Muscle of arm (tissue), 12 donors: ENCODE results near the gene ZNF724. TPM values are rescaled to one million over a fixed set of nuclear protein-coding genes. Genes with fewer than 3 reads are reported as not detected.
"Not testable (repeated sequence)": the region's sequence is repeated elsewhere in the genome, so short reads cannot be mapped to it uniquely, and the experiment has no call there.

Source experiments
- DNase-seq: peaks from one replicate; pipeline ENCODE4 v3.0.0-alpha.2; 2013
- polyA plus RNA-seq, 12 donors: library from polyadenylated mRNA; unstranded; fragments of 120-200 nt; gene quantifications; one replicate each; pipeline ENCODE4 v1.2.1, GENCODE V29; 2013; ENCODE audit not compliant: insufficient read length in 12 of 12

ZNF724 gene
- polyA plus RNA-seq, 12 donors = 1.8 to 4.7 (median 2.8) TPM; not detected in 2

DNA sequence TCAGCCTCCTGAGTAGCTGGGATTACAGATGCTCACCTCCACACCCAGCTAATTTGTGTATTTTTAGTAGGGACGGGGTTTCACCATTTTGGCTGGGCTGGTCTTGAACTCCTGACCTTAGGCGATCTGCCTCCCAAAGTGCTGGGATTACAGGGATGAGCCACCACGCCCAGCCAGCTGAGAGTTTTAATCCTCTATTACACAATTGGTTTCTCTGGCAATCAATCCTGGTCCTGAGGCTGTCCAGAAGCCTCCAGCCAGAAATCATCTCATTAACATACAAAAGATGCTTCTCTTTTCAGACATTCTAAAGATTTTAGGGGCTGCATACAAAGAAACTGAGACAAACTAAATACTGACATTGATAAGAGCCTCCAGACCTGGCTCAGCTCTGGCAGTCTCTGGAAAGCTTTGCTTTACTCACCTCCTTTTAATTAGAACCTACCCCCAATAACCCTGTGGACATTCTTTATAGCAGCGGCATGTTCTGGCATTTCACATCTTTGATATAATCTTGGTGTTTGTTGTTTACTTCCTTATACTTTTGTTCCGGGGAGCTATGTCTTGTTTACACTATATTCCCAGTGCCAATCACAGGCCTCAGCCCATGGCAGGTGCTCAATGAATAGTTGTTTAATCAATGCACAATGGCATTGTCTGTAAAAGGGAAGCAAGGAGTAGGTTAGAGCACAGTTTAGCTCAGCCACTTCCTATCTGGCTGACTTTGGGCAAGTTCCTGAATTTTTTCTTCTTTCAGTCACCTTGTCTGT lies 4.1 kb upstream of the ZNF724 start:
- no peak for DNase-seq

DNA sequence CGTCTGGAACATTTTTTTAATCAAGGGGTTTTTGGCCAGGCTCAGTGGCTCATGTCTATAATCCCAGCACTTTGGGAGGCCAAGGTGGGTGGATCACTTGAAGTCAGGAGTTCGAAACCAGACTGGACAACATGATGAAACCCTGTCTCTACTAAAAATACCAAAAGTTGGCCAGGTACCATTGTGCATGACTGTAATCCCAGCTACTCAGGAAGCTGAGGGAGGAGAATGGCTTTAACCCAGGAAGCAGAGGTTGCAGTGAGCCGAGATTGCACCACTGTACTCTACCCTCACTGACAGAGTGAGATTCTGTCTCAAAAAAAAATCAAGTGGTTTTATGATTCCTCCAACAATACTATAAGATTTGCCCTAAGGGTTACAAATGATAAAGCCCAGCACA lies 3.1 kb upstream of the ZNF724 start:
- DNase-seq = not testable (repeated sequence)

DNA sequence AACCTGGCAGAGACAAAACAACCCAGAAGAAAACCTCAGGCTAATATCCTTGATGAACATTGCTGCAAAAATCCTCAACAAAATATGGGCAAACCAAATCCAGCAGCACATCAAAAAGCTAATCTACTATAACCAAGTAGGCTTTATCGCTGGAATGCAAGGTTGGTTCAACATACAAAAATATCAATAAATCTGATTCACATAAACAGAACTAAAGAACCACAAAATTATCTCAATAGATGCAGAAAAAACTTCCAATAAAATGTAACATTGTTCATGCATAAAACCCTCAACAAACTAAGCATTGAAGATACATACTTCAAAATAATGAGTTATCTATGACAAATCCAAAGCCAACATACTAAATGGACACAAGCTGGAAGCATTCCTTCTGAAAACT lies 8.8 kb downstream of the ZNF724 start:
- DNase-seq = no peak

DNA sequence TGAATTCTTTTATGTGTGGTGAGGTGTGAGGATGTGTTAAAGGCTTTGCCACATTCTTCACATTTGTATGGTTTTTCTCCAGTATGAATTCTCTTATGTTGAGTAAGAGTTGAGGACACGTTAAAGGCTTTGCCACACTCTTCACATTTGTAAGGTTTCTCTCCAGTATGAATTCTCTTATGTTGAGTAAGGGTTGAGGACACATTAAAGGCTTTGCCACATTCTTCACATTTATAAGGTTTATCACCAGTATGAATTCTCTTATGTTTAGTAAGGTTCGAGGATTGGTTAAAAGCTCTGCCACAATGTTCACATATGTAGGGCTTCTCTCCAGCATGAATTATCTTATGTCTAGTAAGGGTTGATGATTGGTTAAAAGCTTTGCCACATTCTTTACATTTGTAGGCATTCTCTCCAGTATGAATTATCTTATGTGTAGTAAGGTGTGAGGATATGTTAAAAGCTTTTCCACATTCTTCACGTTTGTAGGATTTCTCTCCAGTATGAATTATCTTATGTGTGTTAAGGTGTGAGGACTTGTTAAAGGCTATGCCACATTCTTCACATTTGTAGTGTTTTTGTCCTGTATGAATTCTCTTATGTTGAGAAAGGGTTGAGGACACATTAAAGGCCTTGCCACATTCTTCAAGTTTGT lies 27.1 kb downstream of the ZNF724 start:
- no peak for DNase-seq

DNA sequence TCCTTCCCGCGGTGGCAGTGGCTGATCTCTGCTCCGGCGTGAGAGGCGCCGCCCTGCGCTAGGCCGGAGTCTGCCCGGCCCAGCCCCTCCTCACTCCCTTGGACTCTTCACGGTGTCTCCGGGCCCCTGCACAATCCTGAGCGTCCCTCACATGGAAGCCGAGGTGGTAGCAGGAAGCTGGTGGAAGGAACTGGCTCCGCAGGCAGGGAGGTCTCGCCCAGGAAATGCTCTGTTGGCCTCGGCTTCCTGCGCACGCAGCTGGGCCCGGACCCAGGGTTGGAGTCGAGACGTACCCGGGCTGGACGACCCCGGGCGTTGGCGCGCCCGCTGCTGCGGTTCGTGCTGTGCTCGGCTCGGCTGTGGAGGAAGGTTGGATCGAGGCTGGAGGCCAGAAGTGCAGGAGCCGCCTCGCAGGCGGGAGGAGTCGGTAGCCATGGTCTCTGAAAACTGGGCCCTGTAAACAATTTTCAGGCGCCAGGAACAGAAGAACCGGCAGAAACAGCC lies 46.3 kb downstream of the ZNF724 start:
- DNase-seq = peak; percentile 14

DNA sequence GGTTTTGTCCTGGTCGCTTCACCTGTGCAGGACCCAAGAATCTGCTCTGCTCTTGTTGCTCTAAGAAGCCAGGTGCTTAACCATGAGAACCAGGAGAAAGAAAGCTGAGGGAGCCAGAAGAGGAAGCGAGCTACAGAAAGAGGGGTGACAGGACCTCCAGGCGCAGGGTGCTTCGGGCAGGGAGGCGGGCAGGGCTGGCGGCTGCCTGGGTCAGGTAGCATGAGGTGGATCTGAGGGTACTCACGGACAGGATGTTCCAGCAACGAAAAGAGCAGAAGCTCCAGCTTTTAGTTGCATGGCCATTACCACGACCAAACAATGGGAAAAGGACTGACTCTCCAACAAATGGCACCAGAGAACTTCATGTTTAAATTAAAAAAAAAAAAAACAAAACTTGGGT lies 59.9 kb downstream of the ZNF724 start:
- DNase-seq = no peak

DNA sequence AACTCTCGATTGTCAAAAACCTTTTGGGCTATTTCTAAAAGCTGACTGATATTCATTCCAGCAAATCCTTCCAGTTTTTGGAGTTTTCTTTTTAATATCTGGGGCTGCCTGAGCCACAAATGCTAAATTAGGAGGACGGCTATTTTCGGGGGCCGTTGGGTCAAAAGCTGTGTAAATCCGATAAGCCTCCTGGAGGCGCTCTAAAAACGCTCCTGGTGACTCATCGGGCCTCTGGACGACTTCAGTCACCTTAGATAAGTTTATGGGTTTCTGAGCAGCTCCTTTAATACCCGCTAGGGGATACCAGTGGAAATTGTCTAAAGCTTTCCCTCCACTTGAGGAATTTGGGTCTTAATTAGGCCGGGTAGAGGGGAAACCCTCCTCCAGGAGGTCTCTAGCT lies 66.9 kb downstream of the ZNF724 start:
- no peak for DNase-seq

Other genes starting within 250 kb of the ZNF724 start
- gene ZNF728, start 247.2 kb downstream of the ZNF724 start, polyA plus RNA-seq = under 1 TPM in 3 of 12 donors, not detected in 9; 0.11 to 0.27 (median 0.12) TPM
- gene ZNF730, start 133.4 kb downstream of the ZNF724 start, polyA plus RNA-seq = 1 to 10 TPM in 11 of 12 donors, not detected in 1; 2.1 to 5.3 (median 3.1) TPM
- 10 to 100 TPM in 11 of 12 donors, not detected in 1; 26.8 to 52.3 (median 38.5) TPM for gene ZNF91, start 145.1 kb upstream of the ZNF724 start, polyA plus RNA-seq